GM23338 (cell line): ENCODE results near the gene ZNF511.

Experiments
- CREB1 ChIP-seq: fragments of 250-450 bp; sonication (Bioruptor Pico); IDR thresholded peaks from 2 replicates; pipeline ENCODE4 v1.5.0; 2020; ENCODE audit warnings: low read depth, mild to moderate bottlenecking, moderate library complexity
- CTCF ChIP-seq, 2 experiments: fragments of 200-600 bp in 1 of 2; sonication (generic) in 1 of 2; conservative IDR thresholded peaks; 2 replicates each; pipeline versions ENCODE4 v1.5.1 to v1.6.1; 2016 to 2017; ENCODE audit warnings: antibody characterized with exemption in 2 of 2, low read depth in 2 of 2, mild to moderate bottlenecking in 2 of 2, moderate library complexity in 1 of 2
- ETS1 ChIP-seq: IDR thresholded peaks from 2 replicates; pipeline ENCODE4 v1.6.1; 2016; ENCODE audit warnings: antibody characterized with exemption
- EZH2 ChIP-seq: fragments of 200-600 bp; sonication (generic); IDR thresholded peaks from one replicate; pipeline ENCODE4 v1.8.0; 2017; ENCODE audit warnings: antibody characterized with exemption, mild to moderate bottlenecking, low read depth; ENCODE audit not compliant: unreplicated experiment
- EZH2phosphoT487 ChIP-seq: fragments of 200-600 bp; sonication (generic); IDR thresholded peaks from one replicate; pipeline ENCODE4 v1.8.1; 2018; ENCODE audit warnings: antibody characterized with exemption; ENCODE audit not compliant: unreplicated experiment
- JUNB ChIP-seq: IDR thresholded peaks from one replicate; pipeline ENCODE4 v1.6.1; 2016; ENCODE audit warnings: antibody characterized with exemption; ENCODE audit not compliant: unreplicated experiment
- NANOG ChIP-seq: IDR thresholded peaks from 2 replicates; pipeline ENCODE4 v1.6.1; 2016; ENCODE audit warnings: antibody characterized with exemption, borderline replicate concordance
- POLR2AphosphoS5 ChIP-seq: IDR thresholded peaks from 2 replicates; pipeline ENCODE4 v1.6.1; 2016; ENCODE audit warnings: antibody characterized with exemption, low read depth
- REST ChIP-seq: IDR thresholded peaks from one replicate; pipeline ENCODE4 v1.6.1; 2018; ENCODE audit warnings: antibody characterized with exemption; ENCODE audit not compliant: unreplicated experiment
- STAT1 ChIP-seq: IDR thresholded peaks from one replicate; pipeline ENCODE4 v1.6.1; 2016; ENCODE audit warnings: antibody characterized with exemption; ENCODE audit not compliant: unreplicated experiment
- ZNF114 ChIP-seq: fragments of 250-450 bp; sonication (Bioruptor Pico); IDR thresholded peaks from 2 replicates; pipeline ENCODE4 v1.5.0; 2020; ENCODE audit warnings: mild to moderate bottlenecking, moderate library complexity
- ZNF331 ChIP-seq: fragments of 250-450 bp; sonication (Bioruptor Pico); IDR thresholded peaks from 2 replicates; pipeline ENCODE4 v1.5.0; 2020; ENCODE audit warnings: low read depth, mild to moderate bottlenecking, moderate library complexity
- ZNF462 ChIP-seq: fragments of 250-450 bp; sonication (Bioruptor Pico); IDR thresholded peaks from 2 replicates; pipeline ENCODE4 v1.5.0; 2020; ENCODE audit warnings: mild to moderate bottlenecking, moderate library complexity

GRCh38 chr10:133277993-133278576, 30.6 kb upstream of the ZNF511 start:
- no peak for TF ChIP-seq CTCF (conservative IDR thresholded peaks at IDR 0.05; ENCODE audit: low read depth in 2 of 2)
- no peak for TF ChIP-seq POLR2AphosphoS5
- no peak for TF ChIP-seq ETS1
- no peak for TF ChIP-seq STAT1
- TF ChIP-seq JUNB: no peak
- no peak for TF ChIP-seq REST
- no peak for TF ChIP-seq EZH2
- TF ChIP-seq NANOG: no peak
- no peak for TF ChIP-seq CREB1
- no peak for TF ChIP-seq EZH2phosphoT487
- no peak for TF ChIP-seq ZNF114 (CRISPR knock-in tag)
- no peak for TF ChIP-seq ZNF462 (CRISPR knock-in tag)
- no peak for TF ChIP-seq ZNF331 (CRISPR knock-in tag)
